HTERT RPE-1 (cell line): Measurements from ENCODE around the gene FUT2.
"Not testable (repeated sequence)": the region's sequence is repeated elsewhere in the genome, so short reads cannot be mapped to it uniquely, and the experiment has no call there.

Source experiments
- in situ Hi-C: fragments of 300-500 bp; cut with MboI; formaldehyde crosslinking; loops from 4 replicates; pipeline ENCODE4 v1.14.3; 2020; ENCODE audit warnings: low sequenced_read_pairs

The FUT2 gene

GRCh38 chr19:48670699-48671445, 24.9 kb upstream of the FUT2 start:
- in situ Hi-C loops, result no loop called here

GRCh38 chr19:48671446-48671995, 24.2 kb upstream of the FUT2 start:
- in situ Hi-C loops, result no loop called here

- in situ Hi-C loops, result no loop called here
Measured at GRCh38 chr19:48672994-48673393, 22.8 kb upstream of the FUT2 start, which contains the start of gene NTN5. TSS of gene NTN5 (minus strand) at chr19:48673017. CDS start at chr19:48670986, 2,031 bp downstream.

- in situ Hi-C loops, result no loop called here
Measured at GRCh38 chr19:48673436-48674100, 22.2 kb upstream of the FUT2 start.

- in situ Hi-C loops, result no loop called here
Measured at GRCh38 chr19:48674216-48674809, 21.5 kb upstream of the FUT2 start.

GRCh38 chr19:48674921-48675824, 20.6 kb upstream of the FUT2 start:
- in situ Hi-C loops, result no loop called here

- in situ Hi-C loops, result no loop called here
Measured at GRCh38 chr19:48676487-48676886, 19.3 kb upstream of the FUT2 start.

GRCh38 chr19:48676887-48677286, 18.9 kb upstream of the FUT2 start:
- in situ Hi-C loops, result no loop called here

- in situ Hi-C loops, result no loop called here
Measured at GRCh38 chr19:48678201-48678600, 17.6 kb upstream of the FUT2 start.

GRCh38 chr19:48680006-48680405, 15.8 kb upstream of the FUT2 start:
- in situ Hi-C loops, result not testable (repeated sequence)

- in situ Hi-C loops, result no loop called here
Measured at GRCh38 chr19:48680436-48681126, 15.2 kb upstream of the FUT2 start.

GRCh38 chr19:48681127-48681470, 14.7 kb upstream of the FUT2 start:
- in situ Hi-C loops, result no loop called here

GRCh38 chr19:48683349-48683748, 12.4 kb upstream of the FUT2 start:
- in situ Hi-C loops, result no loop called here

- in situ Hi-C loops, result no loop called here
Measured at GRCh38 chr19:48685583-48685982, 10.2 kb upstream of the FUT2 start.

- in situ Hi-C loops, result no loop called here
Measured at GRCh38 chr19:48686088-48686487, 9.7 kb upstream of the FUT2 start.

- in situ Hi-C loops, result not testable (repeated sequence)
Measured at GRCh38 chr19:48686637-48687036, 9.1 kb upstream of the FUT2 start.

- in situ Hi-C loops, result no loop called here
Measured at GRCh38 chr19:48687776-48688175, 8.0 kb upstream of the FUT2 start.

- in situ Hi-C loops, result no loop called here
Measured at GRCh38 chr19:48689449-48689848, 6.3 kb upstream of the FUT2 start.

- in situ Hi-C loops, result not testable (repeated sequence)
Measured at GRCh38 chr19:48693629-48694028, 2.1 kb upstream of the FUT2 start.

GRCh38 chr19:48696353-48697010, 711 bp downstream of the FUT2 start:
- in situ Hi-C loops, result no loop called here
